Stimulated activated CD4-positive, alpha-beta T cell treated with anti-CD3 and anti-CD28 coated beads, TNF-alpha, amount 100 ng/mL, for 1 hour (primary cell): ENCODE measurements around the gene CDC37L1.
A peak's percentile ranks its signal among the peaks of the same experiment; 100 is the strongest.
"Not testable (repeated sequence)": the region's sequence is repeated elsewhere in the genome, so short reads cannot be mapped to it uniquely, and the experiment has no call there.

ENCODE experiments used
- DNase-seq, 3 donors: peaks; one replicate each; pipeline ENCODE4 v3.0.0-alpha.2; 2020; ENCODE audit warnings: low read depth in 3 of 3, low spot score in 1 of 3

CDC37L1 gene

DNA sequence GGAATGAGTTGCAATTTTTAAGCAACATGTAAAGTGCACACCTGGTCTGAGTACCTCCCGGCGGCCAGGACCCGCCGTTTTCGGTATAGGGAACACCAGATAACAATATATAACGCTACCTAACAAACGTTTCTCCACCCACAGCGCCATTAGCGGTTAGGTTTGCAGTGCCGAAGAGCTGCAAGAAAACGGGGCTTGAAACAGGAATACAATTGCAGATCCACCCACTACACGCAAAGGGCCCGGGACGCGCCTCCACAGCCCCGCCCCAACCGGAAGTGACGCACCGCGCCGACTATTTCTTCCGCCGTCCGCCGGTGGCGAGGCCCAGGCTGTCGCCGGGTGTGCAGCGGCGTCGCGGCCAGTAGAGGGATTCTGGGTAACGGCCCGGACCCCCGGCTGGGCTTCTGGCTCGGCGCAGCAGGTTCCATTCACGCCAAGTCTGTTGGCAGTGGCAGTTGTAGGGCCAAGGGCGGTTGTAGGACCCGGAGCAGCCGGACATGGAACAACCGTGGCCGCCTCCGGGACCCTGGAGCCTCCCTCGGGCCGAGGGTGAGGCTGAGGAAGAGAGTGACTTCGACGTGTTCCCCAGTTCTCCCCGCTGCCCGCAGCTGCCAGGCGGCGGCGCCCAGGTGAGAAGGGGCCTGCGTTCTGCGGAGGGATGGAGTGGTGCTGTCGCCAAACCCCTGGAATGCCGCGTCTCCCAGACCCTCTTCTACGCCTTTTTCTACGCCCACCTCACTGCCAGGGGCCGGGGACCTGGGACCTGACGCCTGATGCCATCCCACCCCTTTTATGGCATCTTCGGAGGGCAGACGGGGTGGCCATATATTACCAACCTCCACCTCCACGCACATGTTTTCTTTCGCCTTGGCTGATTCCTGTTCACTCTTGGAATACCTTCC, at the start of gene CDC37L1:
Gene CDC37L1 (plus strand): TSS at position 302 of the 905 bp plus-strand sequence. CDS start 199 bp downstream, at position 501.
- DNase-seq, result peak; percentile 94 to 100 (median 99)

DNA sequence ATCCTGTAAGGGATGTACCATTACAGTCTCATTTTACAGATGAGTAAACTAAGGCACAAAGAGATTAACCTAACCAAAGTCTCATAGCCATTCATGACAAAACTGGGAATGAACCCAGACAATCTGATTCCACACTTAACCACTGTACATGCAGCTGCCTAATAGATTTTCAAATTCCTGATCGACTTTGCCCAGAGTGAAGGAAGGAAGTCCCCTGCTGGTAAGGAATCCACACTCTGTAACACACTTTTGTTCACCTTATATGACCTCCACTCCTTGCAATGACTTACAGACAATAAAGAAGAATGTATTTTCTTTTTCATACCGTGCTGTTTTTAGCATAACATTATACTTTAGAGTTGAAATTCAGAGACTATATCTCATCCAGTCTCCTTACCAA, 48.5 kb upstream of the CDC37L1 start:
- no peak for DNase-seq

DNA sequence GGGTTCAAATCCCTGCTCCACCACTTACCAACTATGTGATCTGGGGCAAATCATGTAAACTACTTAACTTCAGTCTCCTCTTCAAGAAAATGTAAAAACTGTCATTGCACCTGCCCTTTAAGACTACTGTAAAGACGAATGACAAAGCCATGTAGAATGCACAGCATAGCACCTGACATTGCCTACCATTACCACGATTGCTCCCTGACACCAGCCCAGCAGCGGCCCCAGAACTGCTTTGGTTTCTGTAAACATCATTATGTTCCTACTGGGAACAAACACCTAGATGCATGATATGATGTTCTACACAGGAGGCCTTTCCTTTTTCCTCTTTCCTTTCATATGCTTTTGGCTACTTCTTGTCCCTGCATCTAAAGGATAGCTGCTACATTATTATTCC, 40.4 kb upstream of the CDC37L1 start:
- DNase-seq, result no peak

DNA sequence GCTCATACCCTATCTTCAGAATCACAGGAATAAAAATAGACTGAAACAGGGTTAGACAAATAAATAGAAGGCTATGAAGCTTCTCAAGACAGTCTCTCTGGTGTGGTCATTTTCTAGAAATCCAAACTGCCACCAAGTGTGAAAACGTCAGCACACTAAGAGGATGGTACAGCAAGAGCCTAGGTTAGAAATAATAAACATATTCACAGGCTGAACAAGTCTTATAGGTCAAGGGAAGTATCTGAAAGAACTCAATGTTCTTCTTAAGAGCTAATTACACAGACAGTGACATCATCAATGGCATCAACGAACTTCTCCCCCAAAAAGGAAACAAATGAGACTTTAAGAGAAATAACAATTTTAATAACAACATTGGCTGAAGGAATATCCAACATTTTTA, 39.9 kb upstream of the CDC37L1 start:
- DNase-seq, result no peak

DNA sequence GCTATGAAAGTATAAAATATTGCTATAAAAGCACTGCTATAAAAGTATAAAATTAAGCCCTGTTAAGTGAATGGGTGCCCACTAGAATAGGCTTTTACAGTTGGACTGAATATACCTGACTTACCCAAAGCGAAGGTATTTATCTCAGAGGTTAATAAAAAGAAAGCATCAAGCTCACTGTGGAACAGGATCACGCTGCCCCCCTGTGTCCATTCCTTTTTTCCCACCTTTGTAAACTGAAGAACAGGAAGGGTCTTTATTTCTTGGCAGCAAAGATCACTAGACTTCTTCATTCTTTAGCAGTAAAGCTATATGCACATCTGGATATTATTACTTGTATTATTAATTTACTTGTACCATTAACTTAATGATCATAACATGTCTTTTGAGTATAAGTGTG, 39.3 kb upstream of the CDC37L1 start:
- DNase-seq, result peak in 1 of 3 donors; percentile 38

DNA sequence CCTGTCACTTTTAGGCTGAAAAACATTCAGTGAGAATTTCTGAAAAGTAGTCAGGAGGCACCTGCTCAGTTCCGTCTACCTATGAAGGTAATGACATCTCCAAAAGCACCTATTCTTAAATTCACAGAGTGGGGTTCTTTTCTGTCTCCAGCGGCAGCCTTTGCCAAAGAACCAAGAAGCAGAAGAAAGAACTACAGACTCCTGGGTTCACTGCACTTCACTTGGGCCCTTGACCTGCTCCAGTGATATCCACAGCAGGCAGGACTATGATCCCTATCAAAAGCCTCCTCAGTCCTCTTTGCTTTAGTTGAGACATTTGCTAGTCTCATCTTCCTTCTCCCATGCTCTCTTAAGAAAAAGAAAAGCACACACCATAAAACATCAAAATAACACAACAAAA, 37.0 kb upstream of the CDC37L1 start:
- no peak for DNase-seq

DNA sequence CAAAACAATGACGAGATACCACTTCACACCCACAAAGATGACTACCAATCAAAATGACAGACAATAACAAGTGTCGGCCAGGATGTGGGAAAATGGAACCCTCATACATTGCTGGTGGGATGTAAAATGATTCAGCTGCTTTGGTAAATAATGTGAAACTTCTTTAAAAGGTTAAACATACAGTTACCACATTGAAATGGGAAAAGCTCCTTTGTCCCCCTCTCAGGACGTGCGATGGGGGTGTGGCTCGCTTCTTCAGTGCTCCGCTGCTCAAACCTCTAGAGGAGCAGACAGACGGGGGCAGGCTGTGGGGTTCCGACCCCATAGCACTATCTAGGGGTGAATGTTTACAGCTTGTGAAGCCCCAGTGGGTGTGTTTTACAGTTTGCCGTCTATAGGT, 25.3 kb upstream of the CDC37L1 start:
- no peak for DNase-seq

DNA sequence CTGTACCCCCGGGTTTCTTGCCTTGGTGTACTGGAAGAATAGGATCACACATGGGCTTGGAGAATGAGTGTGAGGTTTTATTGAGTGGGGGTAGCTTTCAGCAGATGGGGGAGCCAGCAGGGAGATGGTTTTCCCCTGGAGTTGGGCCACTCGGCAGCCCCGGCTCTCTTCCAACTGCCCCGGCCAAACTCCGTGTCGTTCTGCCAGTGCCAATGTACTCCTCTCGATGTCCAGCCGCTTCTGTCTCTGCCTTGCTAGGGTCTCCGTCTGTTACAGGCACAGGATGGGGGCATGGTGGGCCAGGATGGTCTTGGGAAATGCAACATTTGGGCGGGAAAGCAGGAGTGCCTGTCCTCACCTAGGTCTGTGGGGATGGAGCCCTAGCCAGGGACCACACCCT, 24.8 kb upstream of the CDC37L1 start:
- DNase-seq, result no peak

DNA sequence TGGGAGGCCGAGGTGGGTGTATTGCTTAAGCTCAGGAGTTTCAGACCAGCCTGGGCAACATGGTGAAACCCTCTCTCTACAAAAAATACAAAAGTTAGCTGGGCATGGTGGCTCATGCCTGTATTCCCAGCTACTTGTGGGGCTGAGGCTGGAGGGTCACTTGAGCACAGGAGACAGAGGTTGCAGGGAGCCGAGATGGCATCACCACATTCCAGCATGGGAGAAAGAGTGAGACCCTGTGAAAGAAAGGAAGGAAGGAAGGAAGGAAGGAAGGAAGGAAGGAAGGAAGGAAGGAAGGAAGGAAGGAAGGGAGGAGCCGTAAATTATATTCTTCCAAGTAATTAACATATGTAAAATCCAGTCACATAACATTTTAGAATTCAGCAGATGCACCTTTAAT, 23.2 kb upstream of the CDC37L1 start:
- DNase-seq, result not testable (repeated sequence)

DNA sequence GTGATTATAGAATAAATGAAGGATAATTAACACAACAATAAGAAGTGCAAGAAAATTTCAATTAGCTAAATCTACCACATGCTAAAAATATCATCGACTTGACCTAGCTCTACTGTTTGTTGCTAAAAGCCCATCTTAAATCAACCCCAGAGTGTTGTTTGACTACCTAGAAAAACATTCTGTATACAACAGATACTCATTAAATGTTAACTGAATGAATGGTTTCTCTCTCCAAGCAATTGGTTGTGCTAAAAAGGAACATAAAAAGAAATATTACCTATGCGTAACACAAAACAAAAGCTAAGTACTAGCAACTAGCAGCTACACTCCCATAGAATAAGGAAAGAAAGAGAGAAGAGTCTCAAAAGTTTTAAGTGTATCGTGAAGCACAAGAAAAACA, 22.7 kb upstream of the CDC37L1 start:
- no peak for DNase-seq

DNA sequence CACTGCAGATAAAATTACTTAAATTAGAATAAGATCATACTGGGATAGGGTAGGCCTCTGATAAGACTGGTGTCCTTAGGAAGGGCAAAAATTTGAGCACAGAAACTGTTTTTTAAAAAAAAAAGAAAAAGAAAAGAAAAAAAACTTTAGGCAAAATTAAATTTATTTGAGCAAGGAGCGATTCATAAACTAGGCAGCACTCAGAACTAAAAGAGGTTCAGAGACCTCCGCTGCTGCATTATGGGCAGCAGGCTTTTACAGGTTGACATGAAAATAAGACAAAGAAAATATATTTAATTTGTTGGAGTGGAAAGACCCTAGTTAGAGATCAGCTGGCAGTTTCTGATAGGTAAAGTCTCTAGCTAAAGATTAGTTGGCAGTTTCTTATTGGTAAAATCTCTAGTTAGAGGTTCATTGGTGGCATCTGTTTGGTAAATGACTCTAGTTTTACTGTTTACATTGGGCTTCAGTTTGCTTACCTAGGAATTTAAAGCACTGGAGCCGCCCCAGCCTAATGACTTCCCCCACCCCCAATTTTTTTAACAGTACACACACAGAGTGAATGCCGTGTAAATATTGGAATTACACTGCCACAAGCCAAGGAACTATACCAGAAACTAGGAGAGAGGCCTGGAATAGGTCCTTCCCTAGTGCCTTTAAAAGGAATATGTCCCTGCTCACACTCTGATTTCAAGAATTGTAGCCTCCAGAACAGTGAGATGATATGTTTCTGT, 21.8 kb upstream of the CDC37L1 start:
- no peak for DNase-seq

DNA sequence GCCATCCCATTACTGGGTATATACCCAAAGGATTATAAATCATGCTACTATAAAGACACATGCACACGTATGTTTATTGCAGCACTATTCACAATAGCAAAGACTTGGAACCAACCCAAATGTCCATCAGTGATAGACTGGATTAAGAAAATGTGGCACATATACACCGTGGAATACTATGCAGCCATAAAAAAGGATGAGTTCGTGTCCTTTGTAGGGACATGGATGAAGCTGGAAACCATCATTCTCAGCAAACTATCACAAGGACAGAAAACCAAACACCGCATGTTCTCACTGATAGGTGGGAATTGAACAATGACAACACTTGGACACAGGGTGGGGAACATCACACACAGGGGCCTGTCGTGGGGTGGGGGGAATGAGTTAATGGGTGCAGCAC, 18.7 kb upstream of the CDC37L1 start:
- DNase-seq, result not testable (repeated sequence)

DNA sequence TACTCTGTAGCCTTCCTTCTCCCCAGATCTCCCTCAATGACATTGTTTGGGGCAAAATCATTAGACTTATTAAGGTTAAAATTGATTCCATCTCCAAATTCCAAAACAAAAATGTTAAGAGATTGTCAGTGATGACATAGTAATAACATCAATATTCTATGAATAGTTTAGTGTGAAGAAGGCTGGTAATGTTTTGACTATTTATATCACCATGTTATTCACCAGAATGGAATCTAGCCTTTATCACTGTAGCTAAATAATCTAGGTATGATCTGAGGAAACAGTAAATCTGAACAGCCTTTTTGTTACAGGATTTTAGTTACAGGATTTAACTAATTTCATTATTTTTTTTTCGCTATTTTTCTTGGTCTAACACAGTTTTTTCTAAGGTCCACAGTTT, 18.2 kb upstream of the CDC37L1 start:
- no peak for DNase-seq

DNA sequence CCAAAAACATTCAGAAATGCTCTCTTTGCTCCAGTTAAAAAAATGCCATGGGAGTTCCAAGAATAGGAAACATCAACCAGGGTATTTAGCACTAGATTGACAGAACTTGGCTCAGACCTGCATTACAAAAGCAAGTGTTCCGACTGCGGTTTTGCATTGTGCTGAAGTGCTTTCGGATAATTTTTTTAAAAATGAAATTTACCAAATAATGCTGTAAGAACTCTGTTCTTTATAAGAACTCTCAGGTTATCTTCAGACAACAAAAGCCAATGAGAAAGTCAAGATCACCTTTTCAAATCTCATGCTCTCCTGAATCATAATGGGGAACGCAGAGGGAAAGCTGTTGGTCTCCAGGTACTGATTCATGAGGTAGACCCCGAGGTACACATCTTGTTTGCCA, 17.8 kb upstream of the CDC37L1 start:
- DNase-seq, result no peak

DNA sequence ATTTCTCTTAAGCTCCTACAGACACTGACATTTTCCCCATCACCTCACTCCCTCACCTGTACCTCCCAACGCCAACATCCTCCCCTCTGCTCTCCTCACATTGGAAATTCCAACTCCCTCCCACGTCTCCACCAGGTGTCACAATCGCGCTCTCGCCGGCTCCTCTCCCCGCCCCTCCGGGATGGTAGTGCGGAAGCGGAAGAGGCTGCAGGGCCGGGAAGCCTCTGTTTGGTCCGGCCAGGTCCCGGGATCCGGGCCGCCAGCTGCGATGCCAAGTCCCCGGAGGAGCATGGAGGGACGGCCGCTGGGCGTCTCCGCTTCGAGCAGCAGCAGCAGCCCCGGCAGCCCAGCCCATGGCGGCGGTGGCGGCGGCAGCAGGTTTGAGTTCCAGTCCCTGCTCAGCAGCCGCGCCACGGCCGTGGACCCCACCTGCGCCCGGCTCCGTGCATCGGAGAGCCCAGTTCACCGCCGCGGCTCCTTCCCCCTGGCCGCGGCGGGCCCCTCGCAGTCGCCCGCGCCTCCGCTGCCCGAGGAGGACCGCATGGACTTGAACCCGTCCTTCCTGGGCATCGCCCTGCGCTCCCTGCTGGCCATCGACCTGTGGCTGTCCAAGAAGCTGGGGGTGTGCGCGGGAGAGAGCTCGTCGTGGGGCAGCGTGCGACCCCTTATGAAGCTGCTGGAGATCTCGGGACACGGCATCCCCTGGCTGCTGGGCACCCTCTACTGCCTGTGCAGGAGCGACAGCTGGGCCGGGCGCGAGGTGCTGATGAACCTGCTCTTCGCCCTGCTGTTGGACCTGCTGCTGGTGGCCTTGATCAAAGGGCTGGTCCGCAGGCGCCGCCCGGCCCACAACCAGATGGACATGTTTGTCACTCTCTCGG, 17.0 kb upstream of the CDC37L1 start, which contains the start of gene PLPP6:
Gene PLPP6 (plus strand): TSS at position 187 of the 881 bp plus-strand sequence. CDS start 82 bp downstream, at position 269.
- DNase-seq, result peak; percentile 42 to 53 (median 48)

DNA sequence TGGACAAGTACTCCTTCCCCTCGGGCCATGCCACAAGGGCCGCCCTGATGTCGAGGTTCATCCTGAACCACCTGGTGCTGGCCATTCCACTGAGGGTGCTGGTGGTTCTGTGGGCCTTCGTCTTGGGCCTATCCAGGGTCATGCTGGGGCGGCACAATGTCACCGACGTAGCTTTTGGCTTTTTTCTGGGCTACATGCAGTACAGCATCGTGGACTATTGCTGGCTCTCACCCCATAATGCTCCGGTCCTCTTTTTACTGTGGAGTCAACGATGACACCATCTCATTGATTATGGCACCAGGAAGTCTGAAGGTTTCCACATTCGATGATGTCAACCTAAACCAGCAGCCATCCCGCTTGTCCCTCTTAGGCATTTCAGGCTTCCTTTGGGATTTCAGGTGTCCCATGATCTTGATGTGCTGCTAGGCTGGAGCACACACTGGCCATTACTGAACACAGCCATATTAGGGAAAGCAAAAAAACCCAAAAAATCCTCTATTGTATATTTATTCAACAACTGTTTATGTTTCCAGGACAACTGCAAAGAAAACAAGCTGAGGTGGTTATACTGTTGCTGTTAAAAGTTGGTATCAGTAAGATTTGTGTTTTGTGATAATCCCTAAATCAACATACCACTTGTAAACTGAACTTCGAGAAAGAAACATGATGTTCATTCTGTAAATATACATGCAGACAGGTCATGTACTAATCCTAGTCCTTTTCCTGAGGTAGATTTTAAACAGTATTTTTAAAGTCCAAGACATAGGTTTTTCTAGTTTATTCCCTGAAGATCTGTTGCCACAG, 16.2 kb upstream of the CDC37L1 start:
- no peak for DNase-seq

DNA sequence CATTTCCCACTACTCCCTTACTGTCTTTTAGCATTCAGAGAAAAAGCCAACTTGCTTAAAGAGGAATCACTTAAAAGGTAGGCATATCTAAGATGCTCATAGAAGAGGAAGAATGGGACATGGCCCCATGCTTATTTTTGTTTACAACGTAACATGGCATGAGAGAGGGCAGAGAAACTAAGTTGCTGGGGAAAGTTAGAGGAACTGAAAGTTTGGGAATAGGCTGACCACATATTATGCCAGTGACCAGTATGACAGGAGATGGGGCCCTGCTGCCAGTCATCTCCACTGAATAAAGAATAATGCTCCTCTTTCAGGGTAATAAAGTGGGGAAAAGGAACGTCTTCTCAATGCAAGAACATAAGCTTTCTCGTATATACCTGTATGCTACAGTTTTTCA, 15.4 kb upstream of the CDC37L1 start:
- no peak for DNase-seq

DNA sequence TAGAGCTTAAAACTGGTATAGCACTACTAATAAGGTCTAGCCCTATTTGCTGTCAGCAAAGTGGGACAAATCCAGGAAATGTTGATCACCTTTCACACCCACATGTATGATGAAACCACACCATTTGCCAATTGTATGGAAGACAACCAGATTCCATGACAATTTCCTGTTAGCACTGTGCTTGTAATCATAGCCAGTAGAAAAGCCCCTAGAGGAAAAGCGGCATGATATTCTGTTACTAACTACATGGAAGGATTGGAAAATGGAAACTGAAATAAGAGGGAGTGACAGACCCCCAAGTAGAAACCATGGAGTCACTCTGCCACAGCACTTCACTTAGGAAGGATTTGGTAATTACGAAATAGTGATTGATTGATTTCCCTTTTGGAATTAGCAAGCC, 14.0 kb upstream of the CDC37L1 start:
- no peak for DNase-seq

DNA sequence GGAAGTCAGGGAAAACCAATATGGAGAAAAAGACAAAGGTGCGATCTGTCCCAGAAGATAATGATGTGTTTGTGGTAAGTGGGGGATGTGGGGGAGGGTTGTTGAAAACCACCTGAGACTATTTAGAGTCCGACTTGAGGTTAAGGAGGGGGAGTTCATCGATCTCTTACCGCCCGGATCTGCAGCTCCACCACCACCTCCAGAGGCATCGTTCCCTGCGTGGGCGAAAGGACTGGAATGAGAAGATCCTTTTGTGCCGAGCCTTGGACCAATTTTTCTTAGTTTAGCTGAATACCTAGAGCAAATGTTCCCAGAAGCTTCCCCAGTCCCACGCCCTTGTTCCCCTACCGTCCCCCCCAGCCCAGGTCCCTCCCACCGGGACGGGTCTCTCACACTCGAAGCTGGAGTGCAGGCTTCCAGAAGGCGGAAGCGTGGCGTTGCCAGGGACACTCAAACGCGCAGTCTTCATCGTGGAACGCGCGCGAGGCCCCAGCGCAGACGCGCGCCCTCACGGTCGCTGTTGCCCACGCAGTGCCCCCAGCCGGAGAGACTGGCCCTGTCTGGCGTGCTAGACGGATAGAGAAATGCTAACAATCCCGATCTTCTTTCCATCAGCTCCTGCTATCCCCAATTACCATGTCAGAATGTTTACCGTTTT, 13.2 kb upstream of the CDC37L1 start, which contains the start of gene SPATA6L:
Gene SPATA6L (minus strand): TSS at position 439 of the 658 bp plus-strand sequence. CDS start 230 bp downstream, at position 209.
- peak in 1 of 3 donors; percentile 16 for DNase-seq

DNA sequence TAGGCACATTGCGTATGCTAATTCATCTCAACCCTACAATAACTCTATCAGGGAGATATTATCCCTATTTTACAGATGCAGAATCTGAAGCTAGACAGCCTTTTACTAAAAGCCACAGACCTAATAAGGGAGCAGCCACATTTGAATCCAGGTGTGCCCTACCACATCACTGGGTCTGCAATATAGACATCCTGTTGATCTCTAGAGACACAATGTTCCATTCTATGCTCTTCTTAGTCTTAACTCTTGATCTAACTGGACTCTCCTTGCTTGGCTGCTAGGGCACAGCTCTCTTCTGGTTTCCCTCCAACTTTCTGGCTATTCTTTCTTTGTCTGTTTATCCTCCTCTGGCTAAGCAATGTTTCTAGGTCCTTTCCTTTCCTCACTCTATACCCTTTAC, 11.7 kb upstream of the CDC37L1 start:
- no peak for DNase-seq
